Medulla oblongata (tissue), 1 donor: ENCODE results near the gene HOPX.
A peak's percentile ranks its signal among the peaks of the same experiment; 100 is the strongest.
"Not testable (repeated sequence)": the region's sequence is repeated elsewhere in the genome, so short reads cannot be mapped to it uniquely, and the experiment has no call there.

Experiments used
- DNase-seq: peaks from one replicate; pipeline ENCODE4 v3.0.0-alpha.2; 2015; ENCODE audit errors: extremely low spot score

The HOPX gene

GRCh38 chr4:56654238-56654632 is 26.9 kb downstream of the HOPX start:
- DNase-seq = no peak

- no peak for DNase-seq
Observed at GRCh38 chr4:56653461-56654237, 27.4 kb downstream of the HOPX start.

- DNase-seq = no peak
Observed at GRCh38 chr4:56652196-56652595, 28.9 kb downstream of the HOPX start.

GRCh38 chr4:56651056-56651350 is 30.1 kb downstream of the HOPX start:
- DNase-seq = no peak

GRCh38 chr4:56650262-56651055 is 30.6 kb downstream of the HOPX start:
- no peak for DNase-seq

- no peak for DNase-seq
Observed at GRCh38 chr4:56649445-56650261, 31.4 kb downstream of the HOPX start.

GRCh38 chr4:56648824-56649151 is 32.3 kb downstream of the HOPX start:
- DNase-seq = no peak

GRCh38 chr4:56648021-56648823 is 32.9 kb downstream of the HOPX start:
- no peak for DNase-seq

- no peak for DNase-seq
Observed at GRCh38 chr4:56646341-56646740, 34.8 kb downstream of the HOPX start.

GRCh38 chr4:56643596-56643995 is 37.5 kb downstream of the HOPX start:
- DNase-seq = no peak

- no peak for DNase-seq
Observed at GRCh38 chr4:56641494-56642051, 39.5 kb downstream of the HOPX start.

GRCh38 chr4:56640621-56641493 is 40.2 kb downstream of the HOPX start:
- DNase-seq = no peak

- no peak for DNase-seq
Observed at GRCh38 chr4:56637791-56638190, 43.3 kb downstream of the HOPX start.

GRCh38 chr4:56637154-56637553 is 43.9 kb downstream of the HOPX start:
- no peak for DNase-seq

GRCh38 chr4:56634954-56635353 is 46.1 kb downstream of the HOPX start:
- not testable (repeated sequence) for DNase-seq

- no peak for DNase-seq
Observed at GRCh38 chr4:56633486-56633885, 47.6 kb downstream of the HOPX start.

GRCh38 chr4:56630876-56631666 is 50.0 kb downstream of the HOPX start:
- DNase-seq = peak; percentile 31

GRCh38 chr4:56628592-56628991 is 52.5 kb downstream of the HOPX start:
- no peak for DNase-seq

- DNase-seq = no peak
Observed at GRCh38 chr4:56627985-56628384, 53.1 kb downstream of the HOPX start.

- no peak for DNase-seq
Observed at GRCh38 chr4:56627375-56627774, 53.7 kb downstream of the HOPX start.
